Testis (tissue), 2 donors: ENCODE results near the gene EHMT2.

Source experiments
- POLR2A ChIP-seq: fragments of 450-650 bp; IDR thresholded peaks from one replicate; pipeline ENCODE4 v1.6.1; 2017; ENCODE audit warnings: antibody characterized with exemption, mild to moderate bottlenecking, moderate library complexity
- TF ChIP-seq, protein P1 (sequence below), 3 experiments: fragments of 450-650 bp in 2 of 3; fragments of 200-600 bp in 1 of 3; sonication (generic) in 1 of 3; IDR thresholded peaks; one replicate each; pipeline ENCODE4 v1.5.1; 2016 to 2019; ENCODE audit warnings: antibody characterized with exemption in 3 of 3, mild to moderate bottlenecking in 2 of 3, moderate library complexity in 1 of 3

DNA sequence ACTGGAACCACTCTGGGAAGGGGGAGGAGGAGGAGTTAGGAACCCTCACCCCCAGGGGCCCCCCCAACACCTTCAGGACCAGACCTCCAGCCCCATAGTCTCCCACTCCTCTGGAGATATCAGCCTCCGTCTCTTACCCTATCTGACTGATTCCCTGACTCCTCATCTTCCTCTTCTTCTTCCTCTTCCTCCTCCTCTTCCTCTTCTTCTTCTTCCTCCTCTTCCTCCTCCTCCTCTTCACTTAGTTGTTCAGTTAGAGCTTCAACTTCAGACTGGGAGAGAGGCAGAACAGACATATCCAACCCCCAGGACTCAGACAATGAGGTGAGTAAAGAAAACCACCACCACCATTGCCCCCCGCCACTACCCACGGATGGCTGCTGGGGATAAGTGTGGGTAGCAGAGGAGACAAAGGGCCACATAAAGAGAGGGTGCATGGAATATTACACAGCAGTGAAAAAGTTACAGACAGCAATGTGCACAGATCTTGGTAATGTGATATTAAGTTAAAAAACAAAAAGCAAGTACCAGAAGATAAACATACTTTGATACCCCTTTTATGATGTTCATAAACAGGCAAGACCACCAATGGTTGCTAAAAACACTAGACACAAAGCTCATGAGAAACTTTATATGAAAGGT lies 8.0 kb downstream of the EHMT2 start:
- TF ChIP-seq, protein P1, sequence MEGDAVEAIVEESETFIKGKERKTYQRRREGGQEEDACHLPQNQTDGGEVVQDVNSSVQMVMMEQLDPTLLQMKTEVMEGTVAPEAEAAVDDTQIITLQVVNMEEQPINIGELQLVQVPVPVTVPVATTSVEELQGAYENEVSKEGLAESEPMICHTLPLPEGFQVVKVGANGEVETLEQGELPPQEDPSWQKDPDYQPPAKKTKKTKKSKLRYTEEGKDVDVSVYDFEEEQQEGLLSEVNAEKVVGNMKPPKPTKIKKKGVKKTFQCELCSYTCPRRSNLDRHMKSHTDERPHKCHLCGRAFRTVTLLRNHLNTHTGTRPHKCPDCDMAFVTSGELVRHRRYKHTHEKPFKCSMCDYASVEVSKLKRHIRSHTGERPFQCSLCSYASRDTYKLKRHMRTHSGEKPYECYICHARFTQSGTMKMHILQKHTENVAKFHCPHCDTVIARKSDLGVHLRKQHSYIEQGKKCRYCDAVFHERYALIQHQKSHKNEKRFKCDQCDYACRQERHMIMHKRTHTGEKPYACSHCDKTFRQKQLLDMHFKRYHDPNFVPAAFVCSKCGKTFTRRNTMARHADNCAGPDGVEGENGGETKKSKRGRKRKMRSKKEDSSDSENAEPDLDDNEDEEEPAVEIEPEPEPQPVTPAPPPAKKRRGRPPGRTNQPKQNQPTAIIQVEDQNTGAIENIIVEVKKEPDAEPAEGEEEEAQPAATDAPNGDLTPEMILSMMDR (IDR thresholded peaks at IDR 0.05): no peak
- no peak for TF ChIP-seq POLR2A
